Mucosa of descending colon (tissue), 3 donors: ENCODE measurements around the gene E4F1. TPM values are rescaled to one million over a fixed set of nuclear protein-coding genes. Genes with fewer than 3 reads are reported as not detected.
A peak's percentile ranks its signal among the peaks of the same experiment; 100 is the strongest.

Experiments used
- ATAC-seq: fragments of 200-7000 bp; cut with Tn5 transposase; one replicate; pipeline ENCODE4 v1.9.1; 2020; ENCODE audit warnings: mild to moderate bottlenecking, moderate library complexity
- DNase-seq, 3 donors: peaks; one replicate each; pipeline ENCODE4 v3.0.0-alpha.2; 2020
- H3K36me3 ChIP-seq: fragments of 200-600 bp; one replicate; pipeline ENCODE4 v1.8.0; 2021; ENCODE audit warnings: low read depth, mild to moderate bottlenecking
- H3K4me1 ChIP-seq: fragments of 200-600 bp; one replicate; pipeline ENCODE4 v1.8.0; 2021; ENCODE audit warnings: low read depth, mild to moderate bottlenecking
- H3K4me3 ChIP-seq: fragments of 200-600 bp; one replicate; pipeline ENCODE4 v1.8.0; 2021; ENCODE audit warnings: mild to moderate bottlenecking
- H3K9me3 ChIP-seq: fragments of 200-600 bp; one replicate; pipeline ENCODE4 v1.8.0; 2021; ENCODE audit warnings: mild to moderate bottlenecking
- intact Hi-C, 2 donors: fragments of 100-400 bp; cut with DNase I in 1 of 2; cut with micrococcal nuclease in 1 of 2; formaldehyde crosslinking; loops; one replicate each; pipeline versions ENCODE4 v1.11.0 to v1.11.1; 2022; cut with DNase I, micrococcal nuclease
- total RNA-seq, 3 donors: library from RNA; stranded (reverse); fragmentation: NEBNext Ultra II Directional in 2 of 3; extraction: Animal tissue kit (Norgen Biotek cat#: 25700) in 2 of 3; gene quantifications; one replicate each; pipeline versions ENCODE4 v1.2.1 to v1.2.4, GENCODE V29; 2021 to 2023
- TF ChIP-seq, protein P1 (sequence below): fragments of 200-600 bp; IDR thresholded peaks from one replicate; pipeline ENCODE4 v1.8.0; 2022; ENCODE audit warnings: antibody characterized with exemption, mild to moderate bottlenecking
- donor health status: DM: no; HTN: no; CAD: no; lungs with moderate emphysema.
- donor health status: DM: no; HTN: no; CAD: no.
- donor health status: DM: no; HTN: yes; CAD: no.

E4F1 gene
- total RNA-seq, 3 donors from 2014 or later = 23.5 to 28.3 (median 24.2) TPM

DNA sequence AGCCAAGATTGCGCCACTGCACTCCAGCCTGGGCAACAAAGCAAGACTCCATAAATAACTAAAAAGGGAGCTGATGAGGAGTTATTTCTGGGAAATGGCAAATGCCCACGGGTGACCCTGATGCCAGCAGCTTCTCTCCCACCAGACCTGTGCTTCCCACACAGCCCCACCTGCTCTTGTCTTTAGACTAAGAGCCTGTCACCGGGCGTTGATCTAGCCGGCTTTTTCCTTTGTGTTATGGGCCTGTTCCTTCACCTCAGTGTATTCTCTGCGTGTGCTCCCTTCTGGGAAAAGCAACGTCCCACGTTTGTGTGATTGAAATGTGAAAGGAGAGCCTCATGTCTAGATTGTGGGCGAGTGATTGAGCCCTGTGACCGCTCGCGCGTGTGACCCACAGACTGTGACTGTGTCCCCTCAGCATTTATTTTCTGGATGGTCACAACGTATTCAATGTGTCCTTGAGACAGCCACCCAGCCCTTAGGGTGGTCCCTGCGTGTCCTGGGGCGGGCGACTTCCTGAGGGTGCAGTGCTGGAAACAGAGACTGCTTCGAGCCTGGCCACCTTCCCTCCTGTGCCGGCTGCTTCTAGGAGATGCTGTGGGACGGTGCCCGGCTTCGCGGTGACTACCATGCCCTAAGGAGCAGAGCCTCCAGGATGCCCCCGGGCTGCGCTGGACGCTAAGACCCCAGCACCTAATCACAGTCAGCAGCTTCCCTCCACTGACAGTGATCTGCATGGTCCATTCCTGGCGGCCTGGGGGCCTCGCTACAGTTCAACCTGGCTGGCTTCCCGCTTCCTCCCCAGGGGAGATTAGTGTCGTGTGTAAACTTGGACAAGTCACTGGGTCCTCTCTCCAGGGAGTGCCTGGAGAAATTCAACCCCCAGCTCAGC, 52.3 kb downstream of the E4F1 start:
- no peak overlapping the region for H3K4me3 ChIP-seq
- no peaks in the 10 kb centered on the region for H3K9me3 ChIP-seq
- H3K36me3 ChIP-seq = no peaks in the 10 kb centered on the region
- no peak for DNase-seq
- no peak for ATAC-seq
- TF ChIP-seq, protein P1, sequence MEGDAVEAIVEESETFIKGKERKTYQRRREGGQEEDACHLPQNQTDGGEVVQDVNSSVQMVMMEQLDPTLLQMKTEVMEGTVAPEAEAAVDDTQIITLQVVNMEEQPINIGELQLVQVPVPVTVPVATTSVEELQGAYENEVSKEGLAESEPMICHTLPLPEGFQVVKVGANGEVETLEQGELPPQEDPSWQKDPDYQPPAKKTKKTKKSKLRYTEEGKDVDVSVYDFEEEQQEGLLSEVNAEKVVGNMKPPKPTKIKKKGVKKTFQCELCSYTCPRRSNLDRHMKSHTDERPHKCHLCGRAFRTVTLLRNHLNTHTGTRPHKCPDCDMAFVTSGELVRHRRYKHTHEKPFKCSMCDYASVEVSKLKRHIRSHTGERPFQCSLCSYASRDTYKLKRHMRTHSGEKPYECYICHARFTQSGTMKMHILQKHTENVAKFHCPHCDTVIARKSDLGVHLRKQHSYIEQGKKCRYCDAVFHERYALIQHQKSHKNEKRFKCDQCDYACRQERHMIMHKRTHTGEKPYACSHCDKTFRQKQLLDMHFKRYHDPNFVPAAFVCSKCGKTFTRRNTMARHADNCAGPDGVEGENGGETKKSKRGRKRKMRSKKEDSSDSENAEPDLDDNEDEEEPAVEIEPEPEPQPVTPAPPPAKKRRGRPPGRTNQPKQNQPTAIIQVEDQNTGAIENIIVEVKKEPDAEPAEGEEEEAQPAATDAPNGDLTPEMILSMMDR = no peak
- intact Hi-C loops = no loop called here
- H3K4me1 ChIP-seq = no peaks in the 10 kb centered on the region

DNA sequence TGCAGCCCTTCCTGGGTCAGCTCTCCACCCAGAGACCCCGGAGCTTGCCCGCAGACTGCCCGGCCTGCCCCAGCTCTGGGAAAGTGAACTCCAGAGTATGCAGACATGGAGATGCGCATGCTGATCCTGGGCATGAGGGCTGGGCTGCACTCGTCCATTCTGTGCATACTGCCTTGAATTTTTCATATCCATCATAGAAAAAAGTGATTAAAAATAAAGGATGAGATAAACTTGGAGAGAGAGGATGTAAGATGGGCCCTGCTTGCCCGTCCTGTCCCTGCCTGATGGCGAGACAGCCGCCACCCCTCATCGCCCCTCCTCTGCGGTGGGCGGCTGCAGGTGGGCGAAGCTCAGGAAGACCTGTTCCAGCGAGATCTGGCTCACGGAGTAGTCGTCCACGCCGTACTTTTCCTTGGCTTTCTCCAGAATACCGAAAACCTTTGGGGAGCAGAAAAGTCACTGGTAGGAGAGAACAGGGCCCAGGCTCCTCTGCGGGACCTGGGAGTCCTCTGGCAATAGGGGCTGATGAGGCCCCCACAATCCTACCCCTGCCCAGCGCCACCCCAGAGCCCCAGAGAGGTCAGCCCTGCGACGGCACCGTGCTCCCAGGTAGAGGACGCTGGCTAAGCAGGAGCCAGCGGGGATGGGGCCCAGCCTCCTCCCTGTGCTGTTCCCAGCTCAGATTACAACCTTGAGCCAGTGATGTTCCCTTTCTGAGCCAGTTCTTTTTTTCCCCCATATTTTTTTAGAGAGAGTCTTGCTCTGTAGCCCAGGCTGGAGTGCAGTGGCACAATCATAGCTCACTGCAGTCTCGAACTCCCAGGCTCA, 53.2 kb downstream of the E4F1 start:
- DNase-seq (no peak), ATAC-seq (no peak)
- Histone ChIP-seq H3K4me3 (no peak overlapping the region), H3K9me3 (no peaks in the 10 kb centered on the region), H3K4me1 (no peaks in the 10 kb centered on the region), H3K36me3 (no peaks in the 10 kb centered on the region)
- TF ChIP-seq, protein P1 = no peak
- intact Hi-C loops = no loop called here

DNA sequence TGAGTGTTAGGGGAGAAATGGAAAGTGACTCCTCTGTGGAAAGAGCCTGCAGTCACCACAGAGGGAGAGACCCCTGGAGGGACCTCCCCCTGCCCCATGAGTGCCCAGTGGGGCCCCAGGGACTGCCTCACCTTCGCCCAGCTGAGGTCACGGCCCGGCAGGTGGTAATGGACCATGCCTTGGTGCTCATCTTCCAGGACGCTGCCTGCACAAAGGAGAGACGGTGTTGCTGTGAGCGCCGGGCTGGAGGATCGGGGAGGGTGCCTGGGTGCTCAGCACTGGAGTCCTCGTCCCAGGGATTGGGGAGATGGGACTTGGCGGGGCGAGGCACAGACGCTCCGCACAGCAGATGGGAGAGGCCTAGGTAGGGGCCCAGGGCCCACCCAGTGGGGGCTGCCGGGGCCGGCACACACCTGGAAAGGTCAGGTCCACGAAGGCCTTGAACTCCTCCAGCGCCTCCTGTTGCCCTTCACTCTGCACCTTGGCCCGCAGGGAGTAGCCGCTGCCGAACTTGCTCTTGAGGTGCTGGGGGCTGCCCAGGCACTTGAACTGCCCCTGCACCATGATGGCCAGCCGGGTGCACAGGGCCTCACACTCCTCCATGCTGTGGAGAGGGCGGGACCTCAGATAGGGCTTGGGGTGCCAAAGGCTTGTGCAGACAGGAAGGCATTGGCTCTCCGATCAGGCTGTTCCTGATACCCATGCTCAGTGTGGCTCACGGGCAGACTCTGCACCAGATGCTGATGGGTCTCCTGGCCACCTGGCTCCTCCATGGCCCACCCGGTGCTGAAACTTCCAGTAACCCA, 54.3 kb downstream of the E4F1 start:
- ATAC-seq (no peak), DNase-seq (no peak)
- Histone ChIP-seq H3K4me1 (no peaks in the 10 kb centered on the region), H3K9me3 (no peaks in the 10 kb centered on the region), H3K4me3 (no peak overlapping the region), H3K36me3 (no peaks in the 10 kb centered on the region)
- intact Hi-C loops = no loop called here
- TF ChIP-seq, protein P1 = no peak

DNA sequence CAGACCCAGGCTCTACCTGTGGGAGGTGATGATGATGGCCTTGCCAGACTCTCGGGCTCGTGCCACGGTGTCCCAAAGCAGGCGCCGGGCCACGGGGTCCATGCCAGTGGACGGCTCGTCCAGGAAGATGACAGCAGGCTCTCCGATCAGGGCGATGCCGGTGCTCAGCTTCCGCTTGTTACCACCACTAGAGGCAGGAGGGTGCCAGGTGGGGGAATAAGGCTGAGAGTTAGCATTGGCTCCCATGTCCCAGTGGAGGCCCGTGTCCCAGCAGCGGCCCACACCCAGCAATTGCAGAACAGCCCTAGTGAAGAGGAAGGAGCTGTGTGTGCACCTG, 54.8 kb downstream of the E4F1 start:
- Histone ChIP-seq H3K4me1 (no peaks in the 10 kb centered on the region), H3K4me3 (no peak overlapping the region), H3K36me3 (no peaks in the 10 kb centered on the region), H3K9me3 (no peaks in the 10 kb centered on the region)
- DNase-seq = no peak
- TF ChIP-seq, protein P1 = no peak
- intact Hi-C loops = no loop called here
- peak; percentile 38 for ATAC-seq

DNA sequence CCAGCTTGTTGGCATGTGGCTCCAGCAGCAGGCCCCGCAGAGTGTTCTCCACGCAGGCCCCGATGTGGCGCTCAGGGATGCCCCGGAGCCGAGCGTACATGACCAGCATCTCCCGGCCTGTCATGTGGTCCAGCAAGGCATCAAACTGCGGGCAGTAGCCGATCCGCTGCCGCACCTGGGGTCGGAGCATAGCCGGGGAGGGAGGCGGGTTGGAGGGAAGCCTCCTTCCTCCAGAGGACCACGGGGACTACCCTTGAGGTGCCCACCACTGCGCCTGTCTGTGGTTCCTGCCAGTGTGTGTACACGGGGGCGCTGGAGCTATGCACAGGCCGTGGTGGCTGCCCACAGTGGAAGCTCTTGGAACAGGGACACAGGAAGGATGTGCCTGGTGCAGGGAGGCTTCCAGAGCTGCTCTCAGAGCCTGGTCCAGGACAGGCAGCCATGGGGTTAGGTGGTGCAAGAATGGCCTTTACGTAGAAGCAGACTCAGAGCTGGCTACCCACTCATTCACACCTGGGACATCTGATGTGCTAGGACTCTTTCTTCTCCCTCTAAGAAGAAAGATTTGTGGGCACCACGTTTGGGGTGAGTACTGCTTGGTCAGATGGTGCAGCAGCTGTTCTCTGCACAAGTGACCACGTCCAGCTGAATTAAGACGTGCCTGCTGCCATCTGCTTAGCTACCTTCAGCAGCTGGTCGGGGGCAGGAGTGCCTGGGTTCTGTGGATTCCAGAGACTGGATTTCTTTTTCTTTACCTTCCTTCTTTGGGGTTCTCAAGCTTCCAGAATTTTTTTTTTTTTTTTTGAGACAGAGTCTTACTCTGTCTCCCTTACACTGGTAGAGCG, 55.8 kb downstream of the E4F1 start:
- H3K4me1 ChIP-seq = no peaks in the 10 kb centered on the region
- TF ChIP-seq, protein P1 = no peak
- DNase-seq (no peak), ATAC-seq (no peak)
- no peaks in the 10 kb centered on the region for H3K36me3 ChIP-seq
- no peak overlapping the region for H3K4me3 ChIP-seq
- no peaks in the 10 kb centered on the region for H3K9me3 ChIP-seq
- intact Hi-C loops = no loop called here
